GM23338 (cell line): ENCODE measurements around the gene MAP3K4.

Source experiments
- EZH2phosphoT487 ChIP-seq: fragments of 200-600 bp; sonication (generic); IDR thresholded peaks from one replicate; pipeline ENCODE4 v1.8.1; 2018; ENCODE audit warnings: antibody characterized with exemption; ENCODE audit not compliant: unreplicated experiment
- JUNB ChIP-seq: IDR thresholded peaks from one replicate; pipeline ENCODE4 v1.6.1; 2016; ENCODE audit warnings: antibody characterized with exemption; ENCODE audit not compliant: unreplicated experiment
- POLR2AphosphoS5 ChIP-seq: IDR thresholded peaks from 2 replicates; pipeline ENCODE4 v1.6.1; 2016; ENCODE audit warnings: antibody characterized with exemption, low read depth
- ZNF331 ChIP-seq: fragments of 250-450 bp; sonication (Bioruptor Pico); IDR thresholded peaks from 2 replicates; pipeline ENCODE4 v1.5.0; 2020; ENCODE audit warnings: low read depth, mild to moderate bottlenecking, moderate library complexity
- TF ChIP-seq, protein P1 (sequence below), 2 experiments: fragments of 200-600 bp in 1 of 2; sonication (generic) in 1 of 2; conservative IDR thresholded peaks; 2 replicates each; pipeline versions ENCODE4 v1.5.1 to v1.6.1; 2016 to 2017; ENCODE audit warnings: antibody characterized with exemption in 2 of 2, low read depth in 2 of 2, mild to moderate bottlenecking in 2 of 2, moderate library complexity in 1 of 2
- TF ChIP-seq, protein P2 (sequence below): IDR thresholded peaks from one replicate; pipeline ENCODE4 v1.6.1; 2018; ENCODE audit warnings: antibody characterized with exemption; ENCODE audit not compliant: unreplicated experiment
- TF ChIP-seq, protein P3 (sequence below): IDR thresholded peaks from 2 replicates; pipeline ENCODE4 v1.6.1; 2016; ENCODE audit warnings: antibody characterized with exemption

DNA sequence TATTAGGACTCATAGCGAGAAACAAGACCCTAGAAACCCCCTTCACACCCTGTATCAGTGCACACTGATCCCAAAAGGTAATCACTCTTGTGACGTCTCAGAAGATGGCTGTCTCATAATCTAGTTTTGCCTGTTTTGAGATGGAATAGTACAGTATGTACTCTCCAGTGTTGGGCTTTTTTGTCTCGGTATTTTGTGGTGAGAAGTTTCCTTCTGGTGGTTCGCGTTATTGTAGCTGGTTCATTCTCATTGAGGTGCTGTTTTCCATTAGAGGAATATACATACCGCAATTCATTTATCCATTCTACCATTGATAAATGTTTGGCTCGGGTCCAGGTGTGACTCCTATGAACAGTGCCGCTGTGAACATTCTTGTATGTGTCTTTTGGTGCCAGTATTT, 27.9 kb upstream of the MAP3K4 start:
- TF ChIP-seq, protein P1, sequence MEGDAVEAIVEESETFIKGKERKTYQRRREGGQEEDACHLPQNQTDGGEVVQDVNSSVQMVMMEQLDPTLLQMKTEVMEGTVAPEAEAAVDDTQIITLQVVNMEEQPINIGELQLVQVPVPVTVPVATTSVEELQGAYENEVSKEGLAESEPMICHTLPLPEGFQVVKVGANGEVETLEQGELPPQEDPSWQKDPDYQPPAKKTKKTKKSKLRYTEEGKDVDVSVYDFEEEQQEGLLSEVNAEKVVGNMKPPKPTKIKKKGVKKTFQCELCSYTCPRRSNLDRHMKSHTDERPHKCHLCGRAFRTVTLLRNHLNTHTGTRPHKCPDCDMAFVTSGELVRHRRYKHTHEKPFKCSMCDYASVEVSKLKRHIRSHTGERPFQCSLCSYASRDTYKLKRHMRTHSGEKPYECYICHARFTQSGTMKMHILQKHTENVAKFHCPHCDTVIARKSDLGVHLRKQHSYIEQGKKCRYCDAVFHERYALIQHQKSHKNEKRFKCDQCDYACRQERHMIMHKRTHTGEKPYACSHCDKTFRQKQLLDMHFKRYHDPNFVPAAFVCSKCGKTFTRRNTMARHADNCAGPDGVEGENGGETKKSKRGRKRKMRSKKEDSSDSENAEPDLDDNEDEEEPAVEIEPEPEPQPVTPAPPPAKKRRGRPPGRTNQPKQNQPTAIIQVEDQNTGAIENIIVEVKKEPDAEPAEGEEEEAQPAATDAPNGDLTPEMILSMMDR (conservative IDR thresholded peaks at IDR 0.05; ENCODE audit: low read depth in 2 of 2), result no peak
- TF ChIP-seq, protein P2, sequence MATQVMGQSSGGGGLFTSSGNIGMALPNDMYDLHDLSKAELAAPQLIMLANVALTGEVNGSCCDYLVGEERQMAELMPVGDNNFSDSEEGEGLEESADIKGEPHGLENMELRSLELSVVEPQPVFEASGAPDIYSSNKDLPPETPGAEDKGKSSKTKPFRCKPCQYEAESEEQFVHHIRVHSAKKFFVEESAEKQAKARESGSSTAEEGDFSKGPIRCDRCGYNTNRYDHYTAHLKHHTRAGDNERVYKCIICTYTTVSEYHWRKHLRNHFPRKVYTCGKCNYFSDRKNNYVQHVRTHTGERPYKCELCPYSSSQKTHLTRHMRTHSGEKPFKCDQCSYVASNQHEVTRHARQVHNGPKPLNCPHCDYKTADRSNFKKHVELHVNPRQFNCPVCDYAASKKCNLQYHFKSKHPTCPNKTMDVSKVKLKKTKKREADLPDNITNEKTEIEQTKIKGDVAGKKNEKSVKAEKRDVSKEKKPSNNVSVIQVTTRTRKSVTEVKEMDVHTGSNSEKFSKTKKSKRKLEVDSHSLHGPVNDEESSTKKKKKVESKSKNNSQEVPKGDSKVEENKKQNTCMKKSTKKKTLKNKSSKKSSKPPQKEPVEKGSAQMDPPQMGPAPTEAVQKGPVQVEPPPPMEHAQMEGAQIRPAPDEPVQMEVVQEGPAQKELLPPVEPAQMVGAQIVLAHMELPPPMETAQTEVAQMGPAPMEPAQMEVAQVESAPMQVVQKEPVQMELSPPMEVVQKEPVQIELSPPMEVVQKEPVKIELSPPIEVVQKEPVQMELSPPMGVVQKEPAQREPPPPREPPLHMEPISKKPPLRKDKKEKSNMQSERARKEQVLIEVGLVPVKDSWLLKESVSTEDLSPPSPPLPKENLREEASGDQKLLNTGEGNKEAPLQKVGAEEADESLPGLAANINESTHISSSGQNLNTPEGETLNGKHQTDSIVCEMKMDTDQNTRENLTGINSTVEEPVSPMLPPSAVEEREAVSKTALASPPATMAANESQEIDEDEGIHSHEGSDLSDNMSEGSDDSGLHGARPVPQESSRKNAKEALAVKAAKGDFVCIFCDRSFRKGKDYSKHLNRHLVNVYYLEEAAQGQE, result no peak
- TF ChIP-seq JUNB, result no peak
- TF ChIP-seq EZH2phosphoT487, result no peak
- TF ChIP-seq, protein P3, sequence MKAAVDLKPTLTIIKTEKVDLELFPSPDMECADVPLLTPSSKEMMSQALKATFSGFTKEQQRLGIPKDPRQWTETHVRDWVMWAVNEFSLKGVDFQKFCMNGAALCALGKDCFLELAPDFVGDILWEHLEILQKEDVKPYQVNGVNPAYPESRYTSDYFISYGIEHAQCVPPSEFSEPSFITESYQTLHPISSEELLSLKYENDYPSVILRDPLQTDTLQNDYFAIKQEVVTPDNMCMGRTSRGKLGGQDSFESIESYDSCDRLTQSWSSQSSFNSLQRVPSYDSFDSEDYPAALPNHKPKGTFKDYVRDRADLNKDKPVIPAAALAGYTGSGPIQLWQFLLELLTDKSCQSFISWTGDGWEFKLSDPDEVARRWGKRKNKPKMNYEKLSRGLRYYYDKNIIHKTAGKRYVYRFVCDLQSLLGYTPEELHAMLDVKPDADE, result no peak
- TF ChIP-seq ZNF331, result no peak
- no peak for TF ChIP-seq POLR2AphosphoS5
